ENCODE results near the gene F7.

Gene F7

DNA sequence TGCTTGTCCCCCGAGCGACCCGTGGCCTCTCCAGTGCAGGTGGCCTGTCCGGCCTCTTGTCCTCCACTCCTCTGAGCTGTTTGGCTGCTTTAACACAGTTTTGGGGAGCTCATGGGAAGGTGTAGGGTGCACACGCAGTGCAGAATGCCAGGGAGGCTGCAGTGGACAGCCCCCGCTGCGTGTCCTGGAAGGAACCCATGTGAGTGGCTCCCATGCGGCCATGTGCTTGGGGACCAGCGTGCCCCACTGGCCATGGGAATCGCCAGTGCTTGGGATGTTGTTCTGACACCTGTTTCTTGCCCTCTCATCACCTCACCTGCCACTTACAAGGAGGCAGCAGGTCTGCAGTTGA, 22.6 kb upstream of the F7 start:
- Histone ChIP-seq H3K4me3 (no peak overlapping the region), H3K27ac (no peak overlapping the region)
- no peak for DNase-seq (ENCODE audit: low spot score)
- TF ChIP-seq, protein P1, sequence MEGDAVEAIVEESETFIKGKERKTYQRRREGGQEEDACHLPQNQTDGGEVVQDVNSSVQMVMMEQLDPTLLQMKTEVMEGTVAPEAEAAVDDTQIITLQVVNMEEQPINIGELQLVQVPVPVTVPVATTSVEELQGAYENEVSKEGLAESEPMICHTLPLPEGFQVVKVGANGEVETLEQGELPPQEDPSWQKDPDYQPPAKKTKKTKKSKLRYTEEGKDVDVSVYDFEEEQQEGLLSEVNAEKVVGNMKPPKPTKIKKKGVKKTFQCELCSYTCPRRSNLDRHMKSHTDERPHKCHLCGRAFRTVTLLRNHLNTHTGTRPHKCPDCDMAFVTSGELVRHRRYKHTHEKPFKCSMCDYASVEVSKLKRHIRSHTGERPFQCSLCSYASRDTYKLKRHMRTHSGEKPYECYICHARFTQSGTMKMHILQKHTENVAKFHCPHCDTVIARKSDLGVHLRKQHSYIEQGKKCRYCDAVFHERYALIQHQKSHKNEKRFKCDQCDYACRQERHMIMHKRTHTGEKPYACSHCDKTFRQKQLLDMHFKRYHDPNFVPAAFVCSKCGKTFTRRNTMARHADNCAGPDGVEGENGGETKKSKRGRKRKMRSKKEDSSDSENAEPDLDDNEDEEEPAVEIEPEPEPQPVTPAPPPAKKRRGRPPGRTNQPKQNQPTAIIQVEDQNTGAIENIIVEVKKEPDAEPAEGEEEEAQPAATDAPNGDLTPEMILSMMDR (IDR thresholded peaks at IDR 0.05), result no peak

DNA sequence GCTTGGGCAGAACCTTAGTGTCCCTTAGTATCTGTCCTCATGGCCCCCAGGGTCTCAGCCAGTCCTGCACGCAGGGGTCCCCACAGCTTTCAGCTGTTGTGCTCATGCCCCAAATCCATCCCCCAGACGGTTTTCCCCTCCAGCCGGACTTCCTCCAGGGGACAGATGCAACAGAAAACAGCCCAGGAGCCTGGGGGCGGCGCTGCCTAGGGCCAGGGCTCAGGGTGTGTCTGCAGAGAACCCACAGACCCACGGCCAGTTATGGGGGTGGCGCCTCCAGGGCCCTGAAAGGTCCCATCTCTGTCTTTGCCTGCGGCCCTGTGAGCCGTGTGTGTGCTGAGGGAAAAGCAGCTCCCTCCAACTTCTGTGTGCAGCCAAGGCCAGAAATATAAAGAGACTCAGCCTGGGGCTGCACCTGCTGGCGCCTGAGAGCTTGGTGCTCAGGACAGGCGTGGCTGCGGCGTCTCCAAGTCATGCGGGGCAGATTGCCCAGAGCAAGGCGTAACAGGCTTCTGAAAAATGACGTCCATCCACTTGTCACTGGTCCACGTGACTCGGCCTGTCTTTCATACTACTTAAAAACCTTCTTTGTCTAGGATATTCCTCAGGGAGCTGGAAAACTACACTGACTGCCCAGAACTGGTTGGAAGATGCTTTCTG, 22.1 kb upstream of the F7 start:
- no peak for DNase-seq (ENCODE audit: low spot score)
- TF ChIP-seq, protein P1 (IDR thresholded peaks at IDR 0.05), result no peak
- Histone ChIP-seq H3K27ac (no peak overlapping the region), H3K4me3 (no peak overlapping the region)

DNA sequence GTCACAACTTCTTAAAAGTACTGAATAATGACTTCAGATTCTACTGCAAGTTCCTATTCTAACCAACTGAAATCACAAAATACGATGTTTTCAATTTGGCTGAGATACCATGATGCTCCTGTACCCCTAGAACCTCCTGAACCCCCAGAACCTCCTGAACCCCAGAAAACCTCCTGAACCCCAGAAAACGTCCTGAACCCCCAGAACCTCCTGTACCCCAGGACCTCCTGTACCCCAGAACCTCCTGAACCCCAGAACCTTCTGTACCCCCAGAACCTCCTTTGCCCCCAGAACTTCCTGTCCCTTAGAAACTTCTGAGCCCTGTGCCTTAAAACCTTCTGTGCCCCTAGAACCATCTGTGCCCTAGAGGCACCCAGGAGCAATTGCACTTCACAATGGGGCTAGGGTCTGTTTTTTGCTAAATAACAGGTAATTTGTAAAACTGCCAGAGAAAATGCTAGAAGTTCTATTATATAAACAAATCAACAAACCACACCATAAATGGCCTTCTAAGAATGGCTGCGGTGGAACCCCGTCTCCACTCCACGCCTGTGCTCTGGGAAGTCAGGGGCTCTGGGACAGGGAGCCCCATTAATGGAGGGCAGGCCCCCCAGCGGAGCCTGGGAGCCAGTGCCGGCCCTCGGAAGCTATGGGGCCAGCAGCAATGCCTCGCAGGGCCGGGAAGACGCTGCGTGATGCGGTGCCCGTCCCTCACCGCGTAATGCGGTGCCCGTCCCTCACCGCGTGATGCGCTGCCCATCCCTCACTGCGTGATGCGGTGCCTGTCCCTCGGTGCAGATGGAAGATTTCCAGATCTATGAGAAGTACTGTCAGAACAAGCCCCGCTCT, 21.3 kb upstream of the F7 start:
- no peak for DNase-seq (ENCODE audit: low spot score)
- no peak overlapping the region for H3K27ac ChIP-seq
- H3K4me3 ChIP-seq, result no peak overlapping the region
- TF ChIP-seq, protein P1 (IDR thresholded peaks at IDR 0.05), result no peak

DNA sequence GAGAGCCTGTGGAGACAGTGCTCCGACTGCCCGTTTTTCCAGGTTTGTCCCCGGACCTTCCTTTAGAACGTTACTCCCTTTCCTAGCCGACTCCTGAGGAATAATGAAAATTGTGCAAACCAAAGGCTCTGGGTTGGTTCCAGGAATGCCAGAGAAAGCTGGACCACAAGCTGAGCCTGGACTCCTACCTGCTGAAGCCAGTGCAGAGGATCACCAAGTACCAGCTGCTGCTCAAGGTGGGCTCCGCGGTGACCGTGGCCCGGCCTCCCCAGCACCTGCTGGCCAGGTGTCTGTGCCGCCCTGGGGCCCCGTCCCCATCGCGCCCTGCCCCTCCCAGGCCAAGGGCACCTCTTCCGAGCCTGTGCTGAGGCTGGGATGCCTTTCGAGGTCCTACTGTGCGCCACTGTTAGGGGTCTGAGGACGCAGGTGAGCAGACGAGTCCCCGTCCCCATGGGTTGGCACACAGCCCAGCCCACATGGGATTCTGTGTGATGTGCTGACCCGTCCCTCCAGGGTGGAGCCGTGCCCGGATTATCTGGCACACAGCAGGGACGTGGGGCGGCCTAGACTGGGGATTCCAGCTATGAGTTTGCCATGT, 20.5 kb upstream of the F7 start:
- DNase-seq (ENCODE audit: low spot score), result no peak
- Histone ChIP-seq H3K4me3 (no peak overlapping the region), H3K27ac (no peak overlapping the region)
- TF ChIP-seq, protein P1 (IDR thresholded peaks at IDR 0.05), result no peak

DNA sequence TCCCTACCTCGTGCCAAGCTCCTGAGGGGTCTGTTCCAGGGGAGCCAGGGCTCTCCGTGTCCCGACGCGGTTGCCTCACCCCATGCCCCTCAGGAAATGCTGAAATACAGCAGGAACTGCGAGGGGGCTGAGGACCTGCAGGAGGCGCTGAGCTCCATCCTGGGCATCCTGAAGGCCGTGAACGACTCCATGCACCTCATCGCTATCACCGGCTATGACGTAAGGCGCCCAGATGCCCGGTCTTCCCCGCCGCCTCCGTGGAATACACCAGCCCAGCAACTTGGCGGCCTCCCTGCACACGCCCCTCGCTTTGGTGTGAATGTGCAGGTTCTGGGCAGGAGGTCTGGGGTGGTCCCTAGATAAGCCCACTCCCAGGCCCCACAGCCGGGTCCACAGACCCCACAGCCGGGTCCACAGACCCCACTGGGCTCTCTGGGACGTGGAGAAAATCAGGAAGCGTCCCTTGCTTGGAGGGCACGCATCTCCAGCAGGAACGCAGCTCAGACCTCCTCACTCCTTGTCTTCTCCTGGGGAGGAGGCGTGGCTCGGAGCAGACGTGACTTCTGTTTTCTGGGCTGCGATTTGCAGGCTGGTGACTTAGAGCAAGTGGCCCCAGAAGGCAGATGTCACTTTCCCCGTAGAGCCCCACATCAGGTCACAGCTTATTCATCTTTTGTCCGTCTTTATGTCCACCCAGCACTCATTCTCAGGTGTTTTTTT, 19.4 kb upstream of the F7 start:
- DNase-seq (ENCODE audit: low spot score), result no peak
- TF ChIP-seq, protein P1 (IDR thresholded peaks at IDR 0.05), result no peak
- Histone ChIP-seq H3K4me3 (no peak overlapping the region), H3K27ac (no peak overlapping the region)

DNA sequence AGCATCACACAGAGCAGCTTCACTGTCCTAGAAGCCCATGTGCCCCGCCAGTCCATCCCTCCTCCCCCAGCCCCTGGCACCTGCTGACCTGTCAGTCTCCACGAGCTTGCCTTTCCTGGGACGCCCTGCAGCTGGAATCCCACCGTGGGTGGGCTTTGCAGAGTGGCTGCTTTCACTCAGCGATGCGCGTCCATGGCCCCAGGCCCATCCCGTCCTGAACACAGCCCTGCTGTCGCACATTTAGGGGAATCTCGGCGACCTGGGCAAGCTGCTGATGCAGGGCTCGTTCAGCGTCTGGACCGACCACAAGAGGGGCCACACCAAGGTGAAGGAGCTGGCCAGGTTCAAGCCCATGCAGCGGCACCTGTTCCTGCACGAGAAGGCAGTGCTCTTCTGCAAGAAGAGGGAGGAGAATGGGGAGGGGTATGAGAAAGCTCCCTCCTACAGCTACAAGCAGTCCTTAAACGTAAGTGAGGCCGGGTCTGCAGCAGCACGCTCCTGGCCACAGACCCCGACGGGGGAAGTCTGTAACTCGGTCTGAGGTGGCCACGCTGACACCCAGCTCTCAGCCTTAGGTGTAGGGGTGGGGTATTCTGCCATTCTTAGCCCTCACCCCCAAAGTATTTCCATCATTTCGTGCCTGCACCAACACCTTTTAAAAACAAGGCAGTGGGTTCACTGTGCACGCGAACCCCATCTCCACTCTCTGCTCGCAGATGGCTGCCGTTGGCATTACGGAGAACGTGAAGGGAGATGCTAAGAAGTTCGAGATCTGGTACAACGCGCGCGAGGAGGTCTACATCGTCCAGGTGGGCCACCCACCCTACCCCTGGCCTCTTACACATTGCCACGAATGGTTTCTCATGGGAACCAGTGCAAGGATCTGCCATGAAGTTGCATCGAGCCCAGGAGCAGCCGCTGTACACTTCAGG, 18.3 kb upstream of the F7 start:
- no peak for DNase-seq (ENCODE audit: low spot score)
- no peak overlapping the region for H3K27ac ChIP-seq
- no peak overlapping the region for H3K4me3 ChIP-seq
- TF ChIP-seq, protein P1 (IDR thresholded peaks at IDR 0.05), result no peak

All from coronary artery (tissue), 2 donors.